GM18870 (cell line): ENCODE measurements around the gene GPR42.

Experiments used
- ATAC-seq: cut with Tn5 transposase; IDR thresholded peaks from one replicate; pipeline ENCODE4 v1.9.1; 2021; ENCODE audit warnings: moderate library complexity; ENCODE audit not compliant: unreplicated experiment

GPR42 gene, protein sequence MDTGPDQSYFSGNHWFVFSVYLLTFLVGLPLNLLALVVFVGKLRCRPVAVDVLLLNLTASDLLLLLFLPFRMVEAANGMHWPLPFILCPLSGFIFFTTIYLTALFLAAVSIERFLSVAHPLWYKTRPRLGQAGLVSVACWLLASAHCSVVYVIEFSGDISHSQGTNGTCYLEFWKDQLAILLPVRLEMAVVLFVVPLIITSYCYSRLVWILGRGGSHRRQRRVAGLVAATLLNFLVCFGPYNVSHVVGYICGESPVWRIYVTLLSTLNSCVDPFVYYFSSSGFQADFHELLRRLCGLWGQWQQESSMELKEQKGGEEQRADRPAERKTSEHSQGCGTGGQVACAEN

GRCh38 chr19:35370722-35371121, at the start of gene GPR42:
TSS of gene GPR42 (plus strand) at chr19:35371068. CDS start at chr19:35371360, 292 bp downstream.
- no peak for ATAC-seq

DNA sequence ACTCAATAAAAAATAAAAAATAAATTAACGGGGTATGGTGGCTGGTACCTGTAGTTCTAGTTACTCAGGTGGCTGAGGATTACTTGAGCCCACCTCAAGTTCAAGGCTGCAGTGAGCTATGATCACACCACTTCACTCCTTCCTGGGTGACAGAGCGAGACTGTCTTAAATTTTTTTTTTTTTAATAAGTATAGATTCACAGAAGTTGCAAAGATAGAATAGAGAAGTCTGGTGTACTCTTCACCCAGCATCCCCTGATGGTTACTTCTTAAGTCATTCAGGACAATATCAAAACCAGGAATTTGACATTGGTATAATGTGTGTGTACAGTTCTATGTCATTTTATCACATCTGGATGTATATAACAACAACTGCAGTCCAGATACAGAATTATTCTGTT, 49.6 kb upstream of the GPR42 start:
- ATAC-seq = no peak

DNA sequence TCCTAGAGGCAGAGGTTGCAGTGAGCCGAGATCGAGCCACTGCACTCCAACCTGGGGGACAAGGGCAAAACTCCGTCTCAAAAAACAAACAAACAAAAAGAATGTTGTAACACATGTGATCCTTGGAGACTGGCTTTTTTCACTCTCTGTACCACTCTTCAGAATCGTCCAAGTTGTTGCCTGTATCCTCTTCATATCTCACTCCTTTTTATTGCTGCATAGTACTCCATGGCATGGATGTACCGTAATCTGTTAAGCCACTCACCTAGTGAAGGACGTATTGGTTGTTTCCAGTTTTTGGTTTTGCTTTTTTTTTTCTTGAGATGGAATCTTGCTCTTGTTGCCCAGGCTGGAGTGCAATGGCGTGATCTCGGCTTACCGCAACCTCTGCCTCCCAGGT, 48.9 kb upstream of the GPR42 start:
- no peak for ATAC-seq

DNA sequence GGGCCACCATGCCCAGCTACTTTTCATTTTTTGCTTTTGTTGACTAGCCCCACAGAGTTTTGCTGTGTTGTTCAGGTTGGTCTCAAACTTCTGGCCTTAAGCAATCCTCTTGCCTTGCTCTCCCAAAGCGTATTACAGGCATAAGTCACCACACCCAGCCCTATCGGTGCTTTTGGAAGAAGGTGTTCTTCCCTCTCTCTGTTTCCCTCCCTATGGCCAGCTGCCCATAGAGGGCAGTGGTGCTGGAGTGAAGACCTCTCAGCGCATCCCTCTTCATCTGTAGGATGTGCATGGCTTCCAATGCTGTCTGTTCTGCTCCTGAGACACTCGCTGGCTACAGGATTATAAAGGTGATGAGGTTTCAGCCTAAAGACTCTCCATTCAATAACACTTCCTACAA, 43.2 kb upstream of the GPR42 start:
- ATAC-seq = no peak

GRCh38 chr19:35328851-35329285, 42.0 kb upstream of the GPR42 start, which contains the start of gene CD22:
TSS of gene CD22 (plus strand) at chr19:35329187. CDS start at chr19:35332041, 2,854 bp downstream.
- ATAC-seq = no peak

DNA sequence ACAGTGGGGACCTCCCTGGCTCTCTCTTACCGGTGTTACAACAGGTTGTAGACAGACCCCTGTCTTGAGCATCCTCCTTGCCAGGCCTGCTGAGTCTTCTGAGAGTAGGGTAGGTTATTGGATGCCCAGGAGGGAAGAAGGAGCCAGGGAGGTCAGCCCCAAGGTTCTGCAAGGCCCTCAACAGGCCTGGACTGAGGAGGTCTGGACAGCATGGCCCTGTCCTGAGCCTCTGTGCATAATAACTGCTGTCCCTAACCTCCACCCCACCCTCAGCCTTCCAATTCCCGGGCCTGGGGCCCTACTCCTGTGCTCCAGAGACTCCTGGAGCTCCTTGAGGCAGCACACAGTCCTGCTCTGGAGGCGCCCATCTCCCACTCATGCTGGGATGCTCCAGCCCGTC, 41.5 kb upstream of the GPR42 start:
- no peak for ATAC-seq

GRCh38 chr19:35330475-35330874, 40.4 kb upstream of the GPR42 start:
- peak; percentile 39 for ATAC-seq

- no peak for ATAC-seq
Observed at GRCh38 chr19:35331551-35332214, 39.2 kb upstream of the GPR42 start.

GRCh38 chr19:35332817-35333216, 38.1 kb upstream of the GPR42 start:
- ATAC-seq = no peak

GRCh38 chr19:35334144-35334753, 36.6 kb upstream of the GPR42 start:
- no peak for ATAC-seq

DNA sequence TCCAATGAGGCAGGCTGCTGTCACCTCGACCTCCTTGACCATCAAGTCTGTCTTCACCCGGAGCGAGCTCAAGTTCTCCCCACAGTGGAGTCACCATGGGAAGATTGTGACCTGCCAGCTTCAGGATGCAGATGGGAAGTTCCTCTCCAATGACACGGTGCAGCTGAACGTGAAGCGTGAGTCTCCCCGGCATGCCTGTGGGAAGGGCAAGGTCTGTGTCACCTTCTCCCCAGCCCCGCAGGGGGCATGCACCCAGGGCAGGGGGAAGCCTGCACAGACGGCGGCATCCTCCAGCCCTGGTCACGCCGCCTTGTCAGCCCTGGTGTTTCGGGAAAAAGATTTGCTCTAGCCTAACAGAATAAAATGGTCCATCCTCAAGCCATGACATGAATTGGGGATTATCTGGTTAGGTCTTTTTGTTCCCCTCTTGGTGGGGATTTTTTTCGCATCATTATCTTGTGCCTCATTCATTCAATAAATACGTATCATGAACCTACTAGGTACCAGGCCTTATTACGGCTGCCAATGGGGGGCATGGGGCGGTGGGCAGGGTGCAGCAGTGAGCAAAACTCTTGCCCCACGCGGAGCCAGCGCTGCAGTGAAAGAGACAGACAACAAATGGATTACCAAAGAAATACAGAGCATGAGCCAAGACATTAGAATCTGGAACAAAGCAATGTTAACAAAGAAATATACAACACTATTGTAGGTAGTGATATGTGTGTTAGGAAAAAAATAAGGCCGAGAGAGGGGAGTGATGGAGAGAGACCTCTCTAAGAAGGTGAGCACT, 34.5 kb upstream of the GPR42 start:
- ATAC-seq = no peak

DNA sequence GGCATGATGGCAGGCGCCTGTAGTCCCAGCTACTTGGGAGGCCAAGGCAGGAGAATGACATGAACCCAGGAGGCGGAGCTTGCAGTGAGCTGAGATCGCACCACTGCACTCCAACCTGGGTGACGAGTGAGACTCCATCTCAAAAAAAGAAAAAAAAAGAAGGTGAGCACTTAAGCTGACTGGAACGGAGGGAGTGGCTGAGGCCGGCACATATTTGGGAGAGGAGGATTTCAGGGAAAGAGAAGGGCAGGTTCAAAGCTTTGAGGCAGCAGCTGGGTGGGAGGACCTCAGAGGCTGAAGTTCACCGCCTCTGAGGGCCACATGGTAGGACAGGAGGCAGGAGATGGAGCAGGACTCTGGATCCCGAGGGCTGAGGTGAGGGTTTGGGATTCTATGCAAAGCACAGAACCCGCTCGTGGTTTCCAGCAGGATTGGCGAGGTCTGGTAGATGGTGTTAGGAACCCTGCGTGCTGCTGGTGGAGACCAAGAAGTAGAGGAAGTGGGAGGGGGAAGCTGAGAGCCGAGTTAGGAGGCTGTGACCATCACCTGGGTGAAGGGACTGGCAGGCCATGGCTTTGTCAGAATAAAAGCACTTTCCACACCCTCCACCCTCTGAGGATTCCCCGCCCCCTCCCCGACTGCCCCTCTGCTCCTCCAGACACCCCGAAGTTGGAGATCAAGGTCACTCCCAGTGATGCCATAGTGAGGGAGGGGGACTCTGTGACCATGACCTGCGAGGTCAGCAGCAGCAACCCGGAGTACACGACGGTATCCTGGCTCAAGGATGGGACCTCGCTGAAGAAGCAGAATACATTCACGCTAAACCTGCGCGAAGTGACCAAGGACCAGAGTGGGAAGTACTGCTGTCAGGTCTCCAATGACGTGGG, 33.5 kb upstream of the GPR42 start:
- ATAC-seq = no peak

- no peak for ATAC-seq
Observed at GRCh38 chr19:35337984-35338296, 32.9 kb upstream of the GPR42 start.

GRCh38 chr19:35340431-35340830, 30.4 kb upstream of the GPR42 start:
- no peak for ATAC-seq

GRCh38 chr19:35341006-35341405, 29.9 kb upstream of the GPR42 start:
- no peak for ATAC-seq

- no peak for ATAC-seq
Observed at GRCh38 chr19:35341565-35342225, 29.2 kb upstream of the GPR42 start.

DNA sequence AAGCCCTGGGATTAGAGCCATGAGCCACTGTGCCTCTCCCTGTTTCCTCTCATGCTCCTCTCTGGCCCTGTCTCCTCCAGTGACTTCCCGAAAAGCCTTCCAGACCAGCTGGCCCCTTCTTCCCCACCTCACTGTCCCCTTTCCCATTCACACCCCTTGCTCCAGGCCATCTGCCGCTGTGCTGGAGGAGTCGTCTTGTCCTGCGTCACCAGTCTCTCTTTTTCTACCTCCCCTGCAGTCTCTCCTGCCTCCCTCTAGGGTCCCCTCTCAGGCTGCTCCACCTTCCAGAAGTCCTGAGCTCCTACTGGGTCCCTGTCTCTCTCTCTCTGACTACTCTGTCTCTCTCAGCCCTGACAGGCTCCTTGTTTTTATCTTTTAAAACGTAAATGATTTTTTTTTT, 28.4 kb upstream of the GPR42 start:
- no peak for ATAC-seq

DNA sequence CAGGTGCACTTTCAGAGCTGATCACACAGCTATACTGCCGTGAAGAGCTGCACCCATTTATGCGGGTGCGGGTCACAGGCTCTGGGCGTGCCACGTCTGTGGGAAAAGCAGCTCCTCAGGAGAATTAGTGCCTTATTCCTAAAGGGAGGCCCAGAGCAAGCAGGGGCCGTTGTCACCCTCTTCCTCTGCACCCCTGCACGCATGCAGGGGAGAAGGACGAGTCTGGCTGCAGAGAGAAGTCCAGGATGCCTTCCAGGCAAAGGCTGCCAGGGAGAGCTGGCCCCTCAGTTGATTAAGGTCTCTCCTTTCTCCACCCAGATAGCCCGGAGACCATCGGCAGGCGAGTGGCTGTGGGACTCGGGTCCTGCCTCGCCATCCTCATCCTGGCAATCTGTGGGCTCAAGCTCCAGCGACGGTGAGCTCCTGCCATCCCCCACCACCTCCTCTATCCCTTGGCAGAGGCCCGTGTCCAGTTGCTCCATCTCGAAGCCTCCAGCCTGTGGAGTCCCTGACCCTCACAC, 26.3 kb upstream of the GPR42 start:
- no peak for ATAC-seq

- no peak for ATAC-seq
Observed at GRCh38 chr19:35345671-35346111, 25.2 kb upstream of the GPR42 start.
